ENCODE results near the gene COG2.

The COG2 gene

DNA sequence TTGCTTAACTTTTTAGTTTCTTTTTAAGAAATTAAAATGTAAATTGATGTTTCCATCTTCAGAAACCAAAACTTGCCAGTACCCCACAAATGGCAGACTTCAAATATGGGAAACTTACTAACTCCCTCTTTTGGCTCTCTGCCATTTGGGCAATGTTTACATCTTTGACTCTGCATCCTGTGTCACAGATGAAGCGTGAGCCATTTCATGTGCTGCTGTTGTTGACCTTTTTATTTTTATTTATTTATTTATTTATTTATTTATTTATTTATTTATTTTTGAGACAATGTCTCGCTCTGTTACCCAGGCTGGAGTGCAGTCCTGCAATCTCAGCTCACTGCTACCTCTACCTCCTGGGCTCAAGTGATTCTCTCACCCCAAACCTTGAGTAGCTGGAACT lies 16.0 kb upstream of the COG2 start:
- H3K27ac ChIP-seq (ENCODE audit: low read depth, low read length) = no peak overlapping the region
- no peaks in the 10 kb centered on the region for H3K4me1 ChIP-seq (ENCODE audit: control insufficient read depth, insufficient read depth, low read length, unreplicated experiment)
- no peaks in the 10 kb centered on the region for H3K36me3 ChIP-seq (ENCODE audit: insufficient read depth, low read length)
- H3K79me2 ChIP-seq (ENCODE audit: control insufficient read depth, insufficient read depth, low read length, unreplicated experiment) = no peaks in the 10 kb centered on the region
- no peak overlapping the region for H3K4me3 ChIP-seq (ENCODE audit: low read depth, low read length)
- H2AFZ ChIP-seq (ENCODE audit: low read length, unreplicated experiment) = no peak overlapping the region
- H3K27me3 ChIP-seq (ENCODE audit: insufficient read depth, low read length) = peaks cover 43% of the 10 kb centered on the region

DNA sequence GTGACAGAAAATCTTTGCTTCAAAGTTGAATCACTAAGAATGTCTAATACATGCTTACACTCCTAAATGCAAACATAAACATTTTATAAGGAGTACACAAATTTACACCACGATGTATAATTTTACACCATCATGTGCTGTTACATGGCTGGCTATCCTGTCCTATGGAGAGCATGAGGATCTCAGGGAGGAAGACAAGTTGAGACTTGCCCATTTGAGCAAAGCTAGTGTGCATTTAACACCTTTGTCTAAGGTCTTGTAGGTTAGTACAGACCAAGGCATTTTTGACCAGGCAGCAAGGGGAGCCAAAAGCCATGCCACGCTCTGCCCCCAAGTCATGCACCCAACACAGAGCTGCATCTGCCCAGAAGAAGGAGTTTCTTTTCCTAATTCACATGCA lies 14.5 kb upstream of the COG2 start:
- H3K79me2 ChIP-seq (ENCODE audit: control insufficient read depth, insufficient read depth, low read length, unreplicated experiment) = no peaks in the 10 kb centered on the region
- H3K4me1 ChIP-seq (ENCODE audit: control insufficient read depth, insufficient read depth, low read length, unreplicated experiment) = no peaks in the 10 kb centered on the region
- H2AFZ ChIP-seq (ENCODE audit: low read length, unreplicated experiment) = no peak overlapping the region
- peaks cover 31% of the 10 kb centered on the region for H3K27me3 ChIP-seq (ENCODE audit: insufficient read depth, low read length)
- no peak overlapping the region for H3K4me3 ChIP-seq (ENCODE audit: low read depth, low read length)
- H3K36me3 ChIP-seq (ENCODE audit: insufficient read depth, low read length) = no peaks in the 10 kb centered on the region
- H3K27ac ChIP-seq (ENCODE audit: low read depth, low read length) = no peak overlapping the region

DNA sequence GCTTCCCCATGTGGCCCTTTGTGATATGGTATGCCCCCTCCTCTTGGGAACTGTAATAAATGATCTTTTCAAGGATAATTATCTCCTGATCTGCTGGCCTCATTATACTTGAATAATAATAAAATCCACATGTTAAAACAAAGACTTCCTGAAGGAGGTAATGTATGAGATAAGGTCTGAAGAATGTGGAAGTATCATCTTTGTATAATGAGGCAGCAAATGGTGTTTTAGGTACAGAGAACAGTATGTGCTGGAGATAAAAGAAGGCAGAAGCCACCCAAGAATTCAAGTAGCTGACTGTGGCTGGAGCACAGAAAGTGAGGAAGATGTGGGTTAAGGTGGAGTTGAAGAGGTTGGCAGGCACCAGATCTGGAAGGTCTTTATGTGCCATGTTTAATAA lies 12.8 kb upstream of the COG2 start:
- no peak overlapping the region for H2AFZ ChIP-seq (ENCODE audit: low read length, unreplicated experiment)

GRCh38 chr1:230631477-230631876 lies 10.8 kb upstream of the COG2 start:
- Histone ChIP-seq H2AFZ (ENCODE audit: low read length, unreplicated experiment) (no peak overlapping the region), H3K36me3 (ENCODE audit: insufficient read depth, low read length) (no peaks in the 10 kb centered on the region), H3K4me1 (ENCODE audit: control insufficient read depth, insufficient read depth, low read length, unreplicated experiment) (no peaks in the 10 kb centered on the region), H3K27ac (ENCODE audit: low read depth, low read length) (no peak overlapping the region), H3K79me2 (ENCODE audit: control insufficient read depth, insufficient read depth, low read length, unreplicated experiment) (no peaks in the 10 kb centered on the region), H3K27me3 (ENCODE audit: insufficient read depth, low read length) (peaks cover 21% of the 10 kb centered on the region), H3K4me3 (ENCODE audit: low read depth, low read length) (no peak overlapping the region)

More for the DNA sequence above, 12.8 kb upstream of the COG2 start:
- no peak overlapping the region for H3K27ac ChIP-seq (ENCODE audit: low read depth, low read length)
- no peaks in the 10 kb centered on the region for H3K4me1 ChIP-seq (ENCODE audit: control insufficient read depth, insufficient read depth, low read length, unreplicated experiment)
- no peak overlapping the region for H3K4me3 ChIP-seq (ENCODE audit: low read depth, low read length)
- no peaks in the 10 kb centered on the region for H3K36me3 ChIP-seq (ENCODE audit: insufficient read depth, low read length)
- no peaks in the 10 kb centered on the region for H3K79me2 ChIP-seq (ENCODE audit: control insufficient read depth, insufficient read depth, low read length, unreplicated experiment)
- peaks cover 24% of the 10 kb centered on the region; the same call in 1 of the 2 replicates for H3K27me3 ChIP-seq (ENCODE audit: insufficient read depth, low read length)

- no peak overlapping the region for H2AFZ ChIP-seq (ENCODE audit: low read length, unreplicated experiment)
- no peaks in the 10 kb centered on the region for H3K79me2 ChIP-seq (ENCODE audit: control insufficient read depth, insufficient read depth, low read length, unreplicated experiment)
- H3K27me3 ChIP-seq (ENCODE audit: insufficient read depth, low read length) = peaks cover 30% of the 10 kb centered on the region
- H3K36me3 ChIP-seq (ENCODE audit: insufficient read depth, low read length) = no peaks in the 10 kb centered on the region
- no peak overlapping the region for H3K4me3 ChIP-seq (ENCODE audit: low read depth, low read length)
- no peak overlapping the region for H3K27ac ChIP-seq (ENCODE audit: low read depth, low read length)
- H3K4me1 ChIP-seq (ENCODE audit: control insufficient read depth, insufficient read depth, low read length, unreplicated experiment) = no peaks in the 10 kb centered on the region
Measured at GRCh38 chr1:230632273-230632873, 9.9 kb upstream of the COG2 start.

GRCh38 chr1:230633469-230633868 lies 8.8 kb upstream of the COG2 start:
- H3K79me2 ChIP-seq (ENCODE audit: control insufficient read depth, insufficient read depth, low read length, unreplicated experiment) = no peaks in the 10 kb centered on the region
- H3K27me3 ChIP-seq (ENCODE audit: insufficient read depth, low read length) = peaks cover 41% of the 10 kb centered on the region
- no peak overlapping the region for H2AFZ ChIP-seq (ENCODE audit: low read length, unreplicated experiment)
- no peaks in the 10 kb centered on the region for H3K36me3 ChIP-seq (ENCODE audit: insufficient read depth, low read length)
- no peak overlapping the region for H3K27ac ChIP-seq (ENCODE audit: low read depth, low read length)
- H3K4me3 ChIP-seq (ENCODE audit: low read depth, low read length) = no peak overlapping the region
- no peaks in the 10 kb centered on the region for H3K4me1 ChIP-seq (ENCODE audit: control insufficient read depth, insufficient read depth, low read length, unreplicated experiment)

GRCh38 chr1:230634384-230634783 lies 7.9 kb upstream of the COG2 start:
- H2AFZ ChIP-seq (ENCODE audit: low read length, unreplicated experiment) = no peak overlapping the region
- no peak overlapping the region for H3K4me3 ChIP-seq (ENCODE audit: low read depth, low read length)
- H3K79me2 ChIP-seq (ENCODE audit: control insufficient read depth, insufficient read depth, low read length, unreplicated experiment) = no peaks in the 10 kb centered on the region
- H3K27me3 ChIP-seq (ENCODE audit: insufficient read depth, low read length) = peaks cover 50% of the 10 kb centered on the region
- H3K27ac ChIP-seq (ENCODE audit: low read depth, low read length) = no peak overlapping the region
- no peaks in the 10 kb centered on the region for H3K36me3 ChIP-seq (ENCODE audit: insufficient read depth, low read length)
- no peaks in the 10 kb centered on the region for H3K4me1 ChIP-seq (ENCODE audit: control insufficient read depth, insufficient read depth, low read length, unreplicated experiment)

GRCh38 chr1:230636575-230637148 lies 5.6 kb upstream of the COG2 start:
- H3K4me3 ChIP-seq (ENCODE audit: low read depth, low read length) = no peak overlapping the region
- H3K4me1 ChIP-seq (ENCODE audit: control insufficient read depth, insufficient read depth, low read length, unreplicated experiment) = no peaks in the 10 kb centered on the region
- H2AFZ ChIP-seq (ENCODE audit: low read length, unreplicated experiment) = no peak overlapping the region
- H3K27me3 ChIP-seq (ENCODE audit: insufficient read depth, low read length) = peaks cover 56% of the 10 kb centered on the region
- no peaks in the 10 kb centered on the region for H3K36me3 ChIP-seq (ENCODE audit: insufficient read depth, low read length)
- H3K27ac ChIP-seq (ENCODE audit: low read depth, low read length) = no peak overlapping the region
- no peaks in the 10 kb centered on the region for H3K79me2 ChIP-seq (ENCODE audit: control insufficient read depth, insufficient read depth, low read length, unreplicated experiment)

DNA sequence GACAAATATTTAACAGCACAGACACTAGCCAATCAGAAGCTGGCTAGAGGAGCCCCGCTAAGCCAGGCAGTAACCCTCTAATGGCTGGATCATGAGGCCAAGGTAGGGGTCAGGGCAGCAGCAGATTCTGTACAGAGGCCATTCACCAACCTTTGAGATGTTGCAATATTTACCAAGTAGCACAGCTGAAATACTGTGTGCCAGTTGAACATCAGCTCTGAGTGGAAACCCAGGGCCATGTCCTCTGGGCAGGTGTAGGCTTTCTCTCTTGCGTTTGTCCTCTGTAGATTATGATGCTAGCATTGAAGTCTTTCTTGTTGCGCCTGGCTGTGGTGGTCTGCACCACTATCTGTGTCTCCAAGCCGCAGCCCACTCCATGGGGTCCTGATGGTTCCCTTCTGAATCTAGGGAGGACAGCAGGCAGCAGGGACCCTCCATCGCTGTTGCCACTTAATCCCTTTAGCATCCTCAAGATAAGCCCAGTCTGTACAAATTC lies 2.5 kb upstream of the COG2 start:
- H3K27ac ChIP-seq (ENCODE audit: low read depth, low read length) = no peak overlapping the region
- H3K79me2 ChIP-seq (ENCODE audit: control insufficient read depth, insufficient read depth, low read length, unreplicated experiment) = peaks cover 19% of the 10 kb centered on the region
- peaks cover 43% of the 10 kb centered on the region for H3K27me3 ChIP-seq (ENCODE audit: insufficient read depth, low read length)
- H3K36me3 ChIP-seq (ENCODE audit: insufficient read depth, low read length) = no peaks in the 10 kb centered on the region
- no peak overlapping the region for H2AFZ ChIP-seq (ENCODE audit: low read length, unreplicated experiment)
- H3K4me3 ChIP-seq (ENCODE audit: low read depth, low read length) = no peak overlapping the region
- peaks cover 13% of the 10 kb centered on the region for H3K4me1 ChIP-seq (ENCODE audit: control insufficient read depth, insufficient read depth, low read length, unreplicated experiment)

DNA sequence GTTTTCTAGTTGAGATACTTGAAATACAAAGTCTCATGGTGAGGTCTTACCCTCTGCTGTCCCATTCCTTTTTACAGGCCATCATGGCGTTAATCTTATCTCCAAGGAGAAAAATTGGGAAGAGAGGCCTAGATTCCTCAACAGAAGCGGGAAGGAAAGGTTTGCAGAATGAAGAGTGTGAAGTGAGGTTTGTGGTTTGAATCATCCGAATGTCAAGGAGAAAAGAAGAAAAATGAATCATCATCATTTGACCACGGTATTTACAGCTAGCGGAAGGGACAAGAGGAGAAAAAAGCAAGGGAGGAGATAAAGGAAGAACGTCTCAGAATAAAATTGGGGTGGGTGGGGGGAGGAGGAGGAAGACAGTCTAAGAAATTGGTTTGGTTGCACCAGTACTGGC lies 935 bp upstream of the COG2 start:
- Histone ChIP-seq H3K4me1 (ENCODE audit: control insufficient read depth, insufficient read depth, low read length, unreplicated experiment) (peaks cover 13% of the 10 kb centered on the region), H3K79me2 (ENCODE audit: control insufficient read depth, insufficient read depth, low read length, unreplicated experiment) (peaks cover 21% of the 10 kb centered on the region), H3K27ac (ENCODE audit: low read depth, low read length) (no peak overlapping the region), H3K36me3 (ENCODE audit: insufficient read depth, low read length) (no peaks in the 10 kb centered on the region), H3K27me3 (ENCODE audit: insufficient read depth, low read length) (peaks cover 42% of the 10 kb centered on the region), H3K4me3 (ENCODE audit: low read depth, low read length) (no peak overlapping the region), H2AFZ (ENCODE audit: low read length, unreplicated experiment) (no peak overlapping the region)

- Histone ChIP-seq H2AFZ (ENCODE audit: low read length, unreplicated experiment) (peak overlapping the region; percentile 40), H3K27ac (ENCODE audit: low read depth, low read length) (no peak overlapping the region)
Measured at GRCh38 chr1:230641900-230642262, 400 bp upstream of the COG2 start.

More at GRCh38 chr1:230641900-230642262, 400 bp upstream of the COG2 start:
- H3K4me3 ChIP-seq (ENCODE audit: low read depth, low read length) = peak overlapping the region; percentile 86
- H3K79me2 ChIP-seq (ENCODE audit: control insufficient read depth, insufficient read depth, low read length, unreplicated experiment) = peaks cover 26% of the 10 kb centered on the region
- peaks cover 37% of the 10 kb centered on the region for H3K27me3 ChIP-seq (ENCODE audit: insufficient read depth, low read length)
- H3K36me3 ChIP-seq (ENCODE audit: insufficient read depth, low read length) = no peaks in the 10 kb centered on the region
- peaks cover 13% of the 10 kb centered on the region for H3K4me1 ChIP-seq (ENCODE audit: control insufficient read depth, insufficient read depth, low read length, unreplicated experiment)

Data from ACC112 (cell line).